Activated naive CD4-positive, alpha-beta T cell treated with anti-CD3 and anti-CD28 coated beads for 36 hours (primary cell): Measurements from ENCODE around the gene KHNYN. TPM values are rescaled to one million over a fixed set of nuclear protein-coding genes. Genes with fewer than 3 reads are reported as not detected.

ENCODE experiments used
- CTCF ChIA-PET: fragments of 350-600 bp; sonication (Branson Sonifier 250); formaldehyde crosslinking; loops from one replicate; lab custom pipeline; 2021; ENCODE audit warnings: antibody characterized with exemption; lab: Charles Lee
- DNase-seq: peaks from one replicate; pipeline ENCODE4 v3.0.0-alpha.2; 2020
- H3K27ac Mint-ChIP-seq: one replicate; pipeline ENCODE4 v1.8.0; 2021; ENCODE audit warnings: mild to moderate bottlenecking, mixed read lengths
- H3K27me3 Mint-ChIP-seq: one replicate; pipeline ENCODE4 v1.8.0; 2021; ENCODE audit warnings: low read depth, mixed read lengths
- H3K36me3 Mint-ChIP-seq: one replicate; pipeline ENCODE4 v1.8.0; 2021; ENCODE audit warnings: low read depth, mixed read lengths
- H3K4me1 Mint-ChIP-seq: one replicate; pipeline ENCODE4 v1.8.0; 2021; ENCODE audit warnings: low read depth, mixed read lengths
- H3K4me3 Mint-ChIP-seq: one replicate; pipeline ENCODE4 v1.8.0; 2021; ENCODE audit warnings: mild to moderate bottlenecking, moderate library complexity, mixed read lengths
- H3K9me3 Mint-ChIP-seq: one replicate; pipeline ENCODE4 v1.8.0; 2021; ENCODE audit warnings: mixed read lengths
- intact Hi-C: fragments of 100-400 bp; cut with micrococcal nuclease; formaldehyde crosslinking; loops from one replicate; pipeline ENCODE4 v1.15.1; 2023
- total RNA-seq, 2 experiments: library from RNA; stranded (reverse); gene quantifications; one replicate each; pipeline ENCODE4 v1.2.3, GENCODE V29; 2021

Gene KHNYN
- total RNA-seq, 2 experiments from 2014 or later, result 59.8 to 62.5 TPM

- Mint-ChIP-seq H3K36me3 (no peaks in the 10 kb centered on the region), H3K4me1 (no peaks in the 10 kb centered on the region), H3K9me3 (no peaks in the 10 kb centered on the region), H3K4me3 (no peak overlapping the region), H3K27ac (no peak overlapping the region), H3K27me3 (no peaks in the 10 kb centered on the region)
- no peak for DNase-seq
- CTCF ChIA-PET, result interaction anchor here (1.1 to 1.6 kb wide), 3 partner anchors 14 to 38 kb away, joined by 3 to 4 read pairs (median 4); no protein-coding TSS in a partner anchor
- intact Hi-C loops, result no loop called here
These were observed 12.7 kb upstream of the KHNYN start for GRCh38 chr14:24416932-24417619.

DNA sequence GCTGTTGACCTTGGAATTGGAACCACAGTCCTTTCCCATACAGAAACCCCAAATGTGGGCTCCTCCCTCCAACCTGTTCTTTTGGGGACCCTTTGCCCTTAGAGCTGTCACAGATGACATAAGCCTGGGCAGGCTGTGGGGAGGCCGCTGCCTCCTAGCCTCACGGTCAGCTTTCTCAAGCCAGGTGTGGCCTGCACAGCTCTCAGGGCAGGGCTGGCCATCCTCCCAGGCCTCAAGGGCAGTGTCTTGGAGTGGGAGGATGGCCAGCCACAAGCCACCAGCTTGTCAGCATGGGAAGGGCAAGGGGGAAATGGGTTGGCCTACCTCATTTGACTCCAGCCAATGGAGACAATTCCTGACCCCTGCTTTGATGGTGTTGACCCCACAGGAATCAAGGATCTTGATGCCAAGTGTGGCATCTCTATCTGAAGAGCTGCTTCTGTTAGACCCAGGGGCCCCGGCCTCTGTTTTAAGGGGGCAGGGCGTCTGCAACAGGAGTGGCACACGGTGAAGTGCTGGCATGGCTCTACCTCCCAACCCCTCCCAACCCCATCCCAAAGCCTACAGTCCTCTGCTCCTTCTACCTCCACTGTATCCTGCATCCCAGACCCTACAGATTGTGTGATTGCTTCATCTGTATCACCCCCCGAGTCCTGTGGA is 11.8 kb upstream of the KHNYN start:
- H3K27me3 Mint-ChIP-seq, result no peaks in the 10 kb centered on the region
- H3K4me1 Mint-ChIP-seq, result no peaks in the 10 kb centered on the region
- no peaks in the 10 kb centered on the region for H3K36me3 Mint-ChIP-seq
- no peak overlapping the region for H3K4me3 Mint-ChIP-seq
- intact Hi-C loops, result no loop called here
- DNase-seq, result no peak
- no peak overlapping the region for H3K27ac Mint-ChIP-seq
- CTCF ChIA-PET, result interaction anchor here (1.1 to 1.6 kb wide), 3 partner anchors 13 to 85 kb away, joined by 4 read pairs; no protein-coding TSS in a partner anchor
- no peaks in the 10 kb centered on the region for H3K9me3 Mint-ChIP-seq

- H3K4me1 Mint-ChIP-seq, result no peaks in the 10 kb centered on the region
- no peaks in the 10 kb centered on the region for H3K36me3 Mint-ChIP-seq
- no peak overlapping the region for H3K4me3 Mint-ChIP-seq
- no peaks in the 10 kb centered on the region for H3K9me3 Mint-ChIP-seq
- DNase-seq, result no peak
- no peak overlapping the region for H3K27ac Mint-ChIP-seq
- intact Hi-C loops, result no loop called here
- CTCF ChIA-PET, result interaction anchor here (1.0 to 1.6 kb wide), 5 partner anchors 12 to 85 kb away, joined by 3 to 5 read pairs (median 4); partner anchors contain the start of gene RIPK3
- no peaks in the 10 kb centered on the region for H3K27me3 Mint-ChIP-seq
These were observed 11.3 kb upstream of the KHNYN start for GRCh38 chr14:24418492-24418873.

DNA sequence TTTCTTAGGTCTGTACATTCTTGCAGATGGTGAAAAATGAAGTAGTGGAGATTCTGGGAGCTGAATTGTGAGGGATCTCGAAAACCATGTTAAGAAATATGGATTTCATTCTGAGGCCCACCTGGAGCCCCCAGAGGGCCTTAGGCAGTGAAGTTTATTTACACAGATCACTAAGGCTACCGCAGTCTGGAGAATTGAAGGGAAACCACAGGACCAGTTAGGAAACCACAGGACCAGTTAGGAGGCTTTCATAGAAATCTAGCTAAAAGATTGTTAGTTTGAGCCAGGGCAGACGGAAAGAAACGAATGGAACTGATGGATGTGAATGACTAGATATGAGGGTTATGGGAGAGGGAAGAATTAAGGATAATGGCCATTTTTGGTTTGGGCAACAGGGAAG is 7.5 kb upstream of the KHNYN start:
- Mint-ChIP-seq H3K4me3 (no peak overlapping the region), H3K36me3 (no peaks in the 10 kb centered on the region), H3K27me3 (no peaks in the 10 kb centered on the region), H3K4me1 (peaks cover 20% of the 10 kb centered on the region), H3K27ac (no peak overlapping the region), H3K9me3 (no peaks in the 10 kb centered on the region)
- CTCF ChIA-PET, result interaction anchor here (2.5 to 18.0 kb wide), 3 partner anchors 9 to 92 kb away, joined by 9 to 617 read pairs (median 17); partner anchors contain the start of genes ADCY4 and RIPK3
- DNase-seq, result no peak
- intact Hi-C loops, result no loop called here

DNA sequence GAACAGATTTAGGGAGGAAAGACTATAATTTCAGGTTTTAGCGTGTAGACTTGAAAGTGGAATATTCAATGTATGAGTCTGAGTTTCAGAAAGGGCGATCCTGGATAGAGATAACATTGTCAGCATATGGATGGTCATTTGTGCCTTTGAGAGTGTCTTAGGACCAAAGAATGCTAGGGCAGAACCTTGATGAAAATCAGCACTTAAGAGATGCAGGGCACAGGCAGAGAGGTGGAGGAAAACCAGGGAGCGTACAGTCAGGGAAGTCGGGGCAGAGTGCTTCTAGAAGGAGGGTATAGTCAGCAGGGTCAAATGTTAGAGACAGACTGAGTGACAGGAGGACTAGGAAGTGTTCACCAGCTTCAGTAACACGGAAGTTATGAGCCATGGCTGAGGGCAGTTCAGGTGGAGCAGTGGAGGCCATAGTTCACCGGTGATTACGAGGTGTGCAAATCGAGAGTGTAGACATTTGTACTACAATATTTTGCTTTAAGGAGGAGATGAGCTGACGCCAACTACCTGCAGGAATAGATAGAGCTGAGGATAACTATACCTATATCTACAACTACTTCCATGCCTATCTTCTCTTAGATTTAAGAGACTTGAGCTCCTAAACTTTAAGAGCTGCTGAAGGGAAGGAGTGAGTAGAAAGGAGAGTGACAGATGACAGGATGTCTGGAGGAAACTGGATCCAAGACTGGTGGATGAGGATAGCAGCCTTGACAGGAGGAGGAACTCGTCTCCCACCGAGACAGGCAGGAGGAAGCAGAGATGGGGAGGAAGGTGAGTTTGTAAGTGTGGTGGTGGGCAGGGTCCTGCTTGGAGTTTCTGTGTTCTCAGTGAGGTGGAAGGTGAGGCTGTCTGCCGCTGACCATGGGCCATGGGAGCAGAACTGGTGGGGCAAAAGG is 6.8 kb upstream of the KHNYN start:
- DNase-seq, result no peak
- intact Hi-C loops, result no loop called here
- Mint-ChIP-seq H3K4me1 (peaks cover 23% of the 10 kb centered on the region), H3K4me3 (no peak overlapping the region), H3K27me3 (no peaks in the 10 kb centered on the region), H3K36me3 (no peaks in the 10 kb centered on the region), H3K9me3 (no peaks in the 10 kb centered on the region), H3K27ac (no peak overlapping the region)
- CTCF ChIA-PET, result interaction anchor here (1.0 to 18.0 kb wide), 6 partner anchors 9 to 93 kb away, joined by 4 to 617 read pairs (median 13); partner anchors contain the start of genes ADCY4 and RIPK3

- Mint-ChIP-seq H3K4me1 (peaks cover 36% of the 10 kb centered on the region), H3K9me3 (no peaks in the 10 kb centered on the region), H3K27ac (no peak overlapping the region), H3K4me3 (no peak overlapping the region), H3K27me3 (no peaks in the 10 kb centered on the region), H3K36me3 (no peaks in the 10 kb centered on the region)
- intact Hi-C loops, result no loop called here
- DNase-seq, result no peak
- CTCF ChIA-PET, result interaction anchor here (0.6 to 18.0 kb wide), 6 partner anchors 11 to 118 kb away, joined by 4 to 617 read pairs (median 10); partner anchors contain the start of genes ADCY4, CIDEB and RIPK3
These were observed 4.0 kb upstream of the KHNYN start for GRCh38 chr14:24425704-24426103.

DNA sequence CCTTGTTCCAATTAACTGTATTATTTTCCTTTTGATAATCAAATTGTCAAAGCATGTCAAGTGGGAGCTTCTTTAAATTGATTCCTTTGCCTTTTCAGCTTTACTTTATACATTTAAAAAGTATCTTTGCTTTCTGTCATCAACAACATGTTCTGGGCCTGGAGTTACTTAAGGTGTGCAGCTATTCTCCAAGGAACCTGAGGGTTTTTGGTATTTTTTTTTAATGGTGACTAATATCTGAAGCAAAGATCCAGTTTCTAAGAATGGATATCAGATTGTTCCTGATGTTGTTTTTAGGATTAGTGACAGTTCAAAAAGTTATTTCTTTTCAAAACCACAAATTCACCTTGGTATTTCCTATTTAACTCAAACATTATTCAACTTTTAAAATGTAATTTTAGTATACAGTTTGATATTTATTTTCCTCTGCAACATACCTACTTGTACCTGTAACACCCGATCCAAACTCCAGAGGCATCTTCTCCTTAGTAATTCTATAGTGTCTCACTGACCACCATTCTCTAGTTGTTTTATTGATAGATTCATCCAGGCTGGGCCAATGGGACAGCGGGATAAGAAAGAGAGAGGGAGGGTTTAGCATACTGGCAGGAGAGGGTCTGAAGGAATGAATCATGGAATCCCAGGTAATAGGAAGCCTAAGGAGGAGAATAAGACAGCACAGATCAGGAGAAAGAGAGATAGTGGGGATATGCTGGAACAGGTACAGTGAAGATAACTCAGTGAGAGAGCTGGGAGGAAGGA is 3.4 kb upstream of the KHNYN start:
- no peaks in the 10 kb centered on the region for H3K27me3 Mint-ChIP-seq
- H3K4me3 Mint-ChIP-seq, result no peak overlapping the region
- CTCF ChIA-PET, result interaction anchor here (1.3 to 18.0 kb wide), 5 partner anchors 10 to 118 kb away, joined by 7 to 617 read pairs (median 13); partner anchors contain the start of genes ADCY4, CIDEB and RIPK3
- H3K9me3 Mint-ChIP-seq, result no peaks in the 10 kb centered on the region
- peaks cover 40% of the 10 kb centered on the region for H3K4me1 Mint-ChIP-seq
- no peak for DNase-seq
- intact Hi-C loops, result no loop called here
- H3K36me3 Mint-ChIP-seq, result peaks cover 3% of the 10 kb centered on the region
- peak overlapping the region; percentile 48 for H3K27ac Mint-ChIP-seq

- DNase-seq, result no peak
- H3K36me3 Mint-ChIP-seq, result peaks cover 9% of the 10 kb centered on the region
- H3K9me3 Mint-ChIP-seq, result no peaks in the 10 kb centered on the region
- intact Hi-C loops, result no loop called here
- H3K4me1 Mint-ChIP-seq, result peaks cover 46% of the 10 kb centered on the region
- H3K27ac Mint-ChIP-seq, result peak overlapping the region; percentile 48
- no peaks in the 10 kb centered on the region for H3K27me3 Mint-ChIP-seq
- H3K4me3 Mint-ChIP-seq, result no peak overlapping the region
- CTCF ChIA-PET, result interaction anchor here (1.3 to 18.0 kb wide), 2 partner anchors 9 to 97 kb away, joined by 7 to 617 read pairs; partner anchors contain the start of genes ADCY4 and RIPK3
These were observed 2.7 kb upstream of the KHNYN start for GRCh38 chr14:24426912-24427536.

DNA sequence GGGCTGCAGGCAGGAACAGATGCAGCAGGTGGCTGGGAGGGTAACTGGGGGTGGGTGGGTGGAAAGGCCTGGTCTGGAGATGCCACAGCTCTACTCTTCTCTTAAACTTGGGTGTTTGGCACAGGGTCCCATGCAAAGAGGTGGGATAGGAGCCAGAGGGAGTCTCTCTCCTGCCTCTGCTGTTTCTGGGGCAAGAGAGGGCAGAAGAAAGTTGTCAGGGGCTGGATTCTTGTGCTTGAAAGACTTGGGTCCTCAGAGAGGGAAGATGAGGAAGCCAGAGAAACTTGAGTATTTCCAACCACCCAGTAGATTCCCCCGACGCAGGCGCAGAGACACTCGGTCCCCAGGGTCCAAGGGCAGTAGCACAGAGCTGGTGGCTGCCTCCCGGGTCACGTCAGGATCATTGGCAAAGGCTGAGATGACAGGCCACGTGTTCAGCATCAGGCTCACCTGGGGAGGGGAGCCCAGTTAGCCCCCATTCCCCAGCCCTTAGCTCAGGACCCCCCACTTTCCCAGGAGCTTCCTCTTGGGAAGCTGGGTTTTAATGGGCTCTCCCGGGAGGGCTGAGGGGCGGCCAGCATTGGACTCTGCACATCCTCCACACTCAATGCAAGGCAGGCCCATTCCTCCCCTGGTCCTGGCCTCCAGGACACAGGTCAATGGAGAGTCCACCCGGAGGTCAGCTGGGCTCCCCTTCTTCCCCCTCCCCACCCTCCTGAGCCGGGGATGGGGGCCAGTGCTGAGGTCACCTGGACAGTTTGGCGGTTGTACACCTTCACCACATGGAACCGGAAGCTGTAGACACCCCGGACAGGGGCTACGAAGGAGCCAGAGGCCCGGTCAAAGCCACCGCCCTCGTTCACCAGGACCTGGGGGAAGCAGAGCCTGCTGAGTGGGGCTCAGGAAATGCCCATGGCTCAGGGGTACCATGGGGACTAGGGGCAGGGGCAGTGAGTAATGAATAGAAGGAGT is 1.9 kb upstream of the KHNYN start:
- intact Hi-C loops, result no loop called here
- no peak for DNase-seq
- Mint-ChIP-seq H3K27me3 (no peaks in the 10 kb centered on the region), H3K27ac (no peak overlapping the region), H3K9me3 (no peaks in the 10 kb centered on the region), H3K4me3 (peak overlapping the region; percentile 32), H3K36me3 (peaks cover 10% of the 10 kb centered on the region), H3K4me1 (peaks cover 47% of the 10 kb centered on the region)
- CTCF ChIA-PET, result interaction anchor here (0.6 to 18.0 kb wide), 3 partner anchors 8 to 98 kb away, joined by 5 to 617 read pairs (median 7); partner anchors contain the start of genes ADCY4 and RIPK3
